GM12891 (cell line): Measurements from ENCODE around the gene UPB1.
"Not testable (repeated sequence)": the region's sequence is repeated elsewhere in the genome, so short reads cannot be mapped to it uniquely, and the experiment has no call there.

Experiments used
- DNase-seq: peaks from one replicate; pipeline ENCODE4 v3.0.0; 2011; ENCODE audit warnings: low spot score; ENCODE audit not compliant: insufficient read length
- FAIRE-seq: peaks from 2 replicates; lab custom pipeline; 2011; peaks lifted over from hg19 to GRCh38; lab: Jason Lieb, UNC
- PAX5 ChIP-seq: IDR thresholded peaks from 2 replicates; pipeline ENCODE4 v1.6.1; 2011; ENCODE audit warnings: low read length, moderate library complexity, mild to moderate bottlenecking; ENCODE audit not compliant: insufficient read depth, severe bottlenecking
- POLR2A ChIP-seq: IDR thresholded peaks from 2 replicates; pipeline ENCODE4 v1.6.1; 2011; ENCODE audit warnings: low read depth, low read length, control low read depth
- POLR2AphosphoS5 ChIP-seq: IDR thresholded peaks from 2 replicates; pipeline ENCODE4 v1.6.1; 2011; ENCODE audit warnings: low read depth, low read length, control low read depth
- POU2F2 ChIP-seq: IDR thresholded peaks from 2 replicates; pipeline ENCODE4 v1.6.1; 2011; ENCODE audit warnings: low read depth, mild to moderate bottlenecking, control low read depth, low read length, moderate library complexity
- SPI1 ChIP-seq: IDR thresholded peaks from 2 replicates; pipeline ENCODE4 v1.6.1; 2011; ENCODE audit warnings: low read depth, low read length, control low read depth
- TAF1 ChIP-seq: IDR thresholded peaks from 2 replicates; pipeline ENCODE4 v1.6.1; 2011; ENCODE audit warnings: low read depth, low read length, control low read depth

The UPB1 gene

DNA sequence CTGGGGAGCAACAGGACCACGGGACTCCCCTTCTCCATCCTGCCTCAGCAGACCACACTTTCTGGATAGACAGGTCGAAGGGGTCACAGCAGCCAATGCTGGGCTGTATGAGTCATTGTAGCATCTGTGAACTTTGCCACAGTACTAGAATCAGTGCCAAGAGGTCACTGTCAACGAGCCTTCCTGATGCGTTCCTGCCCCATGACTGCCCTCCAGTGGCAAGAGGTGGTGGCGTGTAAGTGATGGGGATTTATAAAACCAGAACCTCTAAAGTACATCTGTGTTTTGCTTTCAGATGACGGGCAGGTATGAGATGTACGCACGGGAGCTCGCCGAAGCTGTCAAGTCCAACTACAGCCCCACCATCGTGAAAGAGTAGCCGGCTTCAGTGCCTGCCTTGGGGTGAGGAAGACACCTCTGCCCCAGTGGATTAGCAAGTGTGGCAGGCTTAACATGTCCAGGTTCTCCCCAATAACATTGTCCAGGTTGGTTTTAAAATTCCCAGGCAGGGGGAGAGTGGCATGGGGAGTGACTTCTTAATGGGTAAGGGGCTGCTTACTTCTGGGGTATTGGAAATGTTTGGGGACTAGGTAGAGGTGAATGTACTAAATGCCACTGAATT, 30.4 kb downstream of the UPB1 start:
- peak; percentile 96 for FAIRE-seq
- no peak for TF ChIP-seq POU2F2
- no peak for TF ChIP-seq POLR2AphosphoS5
- no peak for TF ChIP-seq SPI1
- TF ChIP-seq PAX5, result no peak
- no peak for TF ChIP-seq TAF1
- no peak for TF ChIP-seq POLR2A
- DNase-seq, result peak; percentile 63

DNA sequence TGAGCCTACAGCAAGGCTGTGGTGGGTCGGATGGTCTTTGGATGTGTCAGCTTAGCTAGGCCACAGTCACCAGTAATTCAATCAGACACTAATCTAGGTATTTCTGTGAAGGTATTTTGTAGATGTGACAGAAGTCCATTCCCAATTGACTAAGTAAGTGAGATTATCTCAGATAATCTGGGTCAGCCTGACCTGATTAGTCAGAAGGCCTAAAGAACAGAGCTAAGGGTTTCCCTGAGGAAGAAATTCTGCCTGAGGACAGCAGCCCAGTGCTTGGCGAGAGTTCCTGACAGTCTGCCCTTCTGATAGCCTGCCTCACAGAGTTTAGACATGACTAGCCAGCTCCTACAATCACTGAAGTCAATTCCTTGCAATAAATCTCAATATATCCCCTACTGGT, 31.1 kb downstream of the UPB1 start:
- TF ChIP-seq SPI1, result no peak
- no peak for TF ChIP-seq POLR2AphosphoS5
- TF ChIP-seq POLR2A, result no peak
- TF ChIP-seq POU2F2, result no peak
- no peak for TF ChIP-seq PAX5
- TF ChIP-seq TAF1, result no peak
- DNase-seq, result no peak
- FAIRE-seq, result no peak

DNA sequence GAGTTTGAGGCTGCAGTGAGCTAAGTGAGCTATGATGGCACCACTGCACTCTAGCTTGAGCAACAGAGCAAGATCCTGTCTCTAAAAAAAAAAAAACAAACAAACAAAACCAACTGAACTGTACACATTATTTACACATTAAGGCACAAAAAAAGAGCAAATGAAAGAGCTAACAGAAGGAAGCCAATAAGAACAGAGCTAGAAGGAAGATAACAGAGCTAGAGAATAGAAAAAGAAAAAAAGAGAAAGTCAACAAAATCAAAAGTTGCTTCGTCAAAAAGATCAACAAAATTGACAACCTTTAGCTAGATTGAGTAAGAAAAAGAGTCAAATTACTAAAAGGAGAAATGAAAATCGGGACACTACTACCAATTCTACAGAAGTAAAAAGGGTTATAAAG, 34.8 kb downstream of the UPB1 start:
- no peak for DNase-seq

DNA sequence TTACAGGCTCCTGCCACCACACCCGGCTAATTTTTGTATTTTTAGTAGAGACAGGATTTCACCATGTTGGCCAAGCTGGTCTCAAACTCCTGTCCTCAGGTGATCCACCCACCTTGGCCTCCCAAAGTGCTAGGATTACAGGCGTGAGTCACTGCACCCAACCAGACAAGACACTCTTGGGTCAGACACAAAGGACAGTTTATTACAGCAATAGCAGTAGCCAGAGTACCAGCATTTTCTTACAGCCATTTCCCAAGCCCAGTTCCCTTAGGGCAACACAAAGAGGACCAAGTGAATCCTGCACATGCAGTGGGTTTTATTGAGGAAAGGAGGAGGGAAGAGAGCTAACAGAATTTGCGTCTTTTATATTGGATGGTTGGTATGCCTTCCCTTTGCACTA, 35.8 kb downstream of the UPB1 start:
- not testable (repeated sequence) for DNase-seq

More for the DNA sequence above, 34.8 kb downstream of the UPB1 start:
- FAIRE-seq, result no peak
- TF ChIP-seq PAX5 (no peak), POU2F2 (no peak), TAF1 (no peak)

DNA sequence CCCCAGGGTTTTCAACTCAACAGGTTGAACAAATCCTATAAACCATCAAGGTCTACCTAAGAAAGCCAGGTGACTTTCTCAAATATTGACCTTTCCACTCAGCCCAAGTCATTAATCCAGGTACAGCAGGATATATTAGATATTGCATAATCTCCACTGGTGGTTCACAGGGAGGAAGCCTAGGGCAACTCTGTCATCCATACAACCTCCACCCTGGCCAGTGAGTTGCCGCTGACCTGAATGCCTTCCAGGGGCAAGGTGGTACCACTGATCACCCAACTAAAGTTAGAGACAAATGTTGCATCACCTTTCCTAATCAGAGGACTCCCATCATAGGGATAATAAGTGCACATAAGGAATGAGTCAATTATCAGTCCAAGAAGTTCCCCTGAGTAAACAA, 36.9 kb downstream of the UPB1 start:
- TF ChIP-seq SPI1 (no peak), POLR2AphosphoS5 (no peak), PAX5 (no peak), TAF1 (no peak), POLR2A (no peak), POU2F2 (no peak)
- FAIRE-seq (no peak), DNase-seq (no peak)

More for the DNA sequence above, 35.8 kb downstream of the UPB1 start:
- not testable (repeated sequence) for FAIRE-seq

DNA sequence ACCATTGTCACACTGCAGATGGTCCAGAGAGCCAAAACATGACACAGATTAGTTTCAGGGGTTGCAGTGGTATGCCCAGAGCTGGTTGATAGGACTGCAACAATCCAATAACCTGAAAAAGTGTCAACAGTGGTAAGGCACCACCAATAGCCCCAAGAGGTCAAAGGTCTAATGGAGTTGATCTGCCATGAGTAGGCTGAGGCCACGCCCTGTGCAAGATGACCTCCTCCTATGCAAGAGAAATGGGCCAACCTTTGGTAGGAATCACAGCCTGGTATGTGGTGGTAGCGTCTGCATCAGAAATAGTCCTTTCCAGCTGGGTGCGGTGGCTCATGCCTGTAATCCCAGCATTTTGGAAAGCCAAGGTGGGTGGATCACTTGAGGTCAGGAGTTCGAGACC, 40.2 kb downstream of the UPB1 start:
- TF ChIP-seq POLR2A, result no peak
- no peak for TF ChIP-seq SPI1
- no peak for TF ChIP-seq TAF1
- no peak for TF ChIP-seq POLR2AphosphoS5
- no peak for TF ChIP-seq POU2F2
- TF ChIP-seq PAX5, result no peak
- DNase-seq (no peak), FAIRE-seq (no peak)

DNA sequence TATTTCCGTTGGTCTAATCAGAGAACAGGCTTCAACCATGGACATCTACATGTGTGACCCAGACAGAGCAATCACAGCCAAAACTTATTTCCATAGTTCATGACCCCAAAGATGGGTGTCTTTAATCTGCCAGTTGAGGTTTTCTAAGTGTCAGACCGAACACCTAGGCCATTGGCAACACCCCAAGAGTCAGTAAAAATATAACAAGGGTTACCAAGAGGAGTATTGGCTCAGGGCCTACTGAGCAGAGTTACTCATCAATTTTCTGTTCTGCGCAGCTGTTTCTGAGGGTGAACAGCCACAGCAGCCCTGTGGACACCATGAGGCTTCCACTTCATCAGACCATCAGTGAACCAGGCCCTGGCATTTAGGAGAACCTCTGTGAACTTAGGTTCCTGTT, 41.0 kb downstream of the UPB1 start:
- TF ChIP-seq POU2F2 (no peak), POLR2A (no peak), SPI1 (no peak), TAF1 (no peak), PAX5 (no peak), POLR2AphosphoS5 (no peak)
- DNase-seq, result no peak
- FAIRE-seq, result no peak

DNA sequence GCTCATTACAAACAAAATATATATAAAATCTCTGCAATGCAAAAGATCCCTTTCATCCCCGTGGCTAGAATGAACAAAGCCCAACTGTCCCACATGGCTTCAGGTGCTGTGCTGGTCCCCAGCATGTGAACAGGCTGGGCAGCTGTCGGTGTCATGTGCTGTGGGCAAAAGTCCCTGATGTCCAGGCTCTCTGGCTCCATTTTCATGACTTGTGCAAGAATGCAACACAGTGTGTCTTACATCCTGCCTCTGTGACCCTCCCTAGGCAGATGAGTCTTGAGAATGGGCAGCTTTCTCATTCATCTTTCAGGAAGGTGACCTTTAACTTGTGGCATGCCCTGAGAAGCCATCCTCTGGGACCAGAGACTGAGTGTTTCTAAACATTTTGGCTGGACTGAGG, 45.3 kb downstream of the UPB1 start:
- DNase-seq, result no peak
- FAIRE-seq, result no peak
- TF ChIP-seq POLR2A, result 0 out of 2 replicates have a peak, but pooled peaks have one; percentile 28
- TF ChIP-seq SPI1, result no peak

DNA sequence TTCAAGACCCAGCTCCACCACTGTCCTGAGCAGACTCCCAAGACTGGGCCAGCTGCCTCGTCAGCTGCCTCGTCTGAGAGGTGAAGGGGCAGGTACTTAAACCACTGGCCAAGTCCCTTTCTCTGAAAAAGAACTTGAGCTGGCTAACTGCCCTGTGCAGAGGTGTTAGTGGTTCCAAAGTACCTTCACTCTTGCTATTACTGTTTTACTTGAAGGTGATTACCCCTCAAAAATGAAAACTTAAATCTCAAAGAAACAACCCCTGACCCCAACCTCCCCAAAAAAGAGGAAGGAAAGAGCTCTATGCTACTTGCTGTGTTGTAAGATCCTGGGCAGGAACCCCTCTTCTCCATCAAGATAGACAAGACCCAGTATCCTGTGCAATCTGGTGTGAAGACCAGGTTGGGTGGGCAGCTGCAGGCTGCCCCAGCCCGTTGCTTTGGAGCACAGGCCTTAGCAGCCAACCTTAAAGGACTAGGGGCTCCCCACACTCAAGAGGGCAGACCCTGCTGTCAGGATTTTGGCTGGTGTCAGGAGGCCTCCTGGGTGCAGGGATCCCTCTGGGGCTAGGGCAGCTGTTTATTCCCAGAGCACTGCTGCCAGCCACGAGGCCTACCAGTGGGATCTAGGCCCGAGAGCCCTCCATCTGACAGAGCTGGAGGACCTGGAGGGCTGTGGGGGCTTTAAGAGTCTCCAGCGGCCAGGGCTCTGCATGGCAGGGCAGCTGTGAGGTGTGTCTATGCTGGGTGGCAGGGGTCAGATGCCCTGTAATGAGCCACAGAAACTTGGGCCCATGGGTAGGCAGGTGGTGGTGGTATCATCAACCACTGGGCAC, 46.8 kb downstream of the UPB1 start:
- no peak for FAIRE-seq
- DNase-seq, result no peak
- TF ChIP-seq POLR2AphosphoS5, result no peak

DNA sequence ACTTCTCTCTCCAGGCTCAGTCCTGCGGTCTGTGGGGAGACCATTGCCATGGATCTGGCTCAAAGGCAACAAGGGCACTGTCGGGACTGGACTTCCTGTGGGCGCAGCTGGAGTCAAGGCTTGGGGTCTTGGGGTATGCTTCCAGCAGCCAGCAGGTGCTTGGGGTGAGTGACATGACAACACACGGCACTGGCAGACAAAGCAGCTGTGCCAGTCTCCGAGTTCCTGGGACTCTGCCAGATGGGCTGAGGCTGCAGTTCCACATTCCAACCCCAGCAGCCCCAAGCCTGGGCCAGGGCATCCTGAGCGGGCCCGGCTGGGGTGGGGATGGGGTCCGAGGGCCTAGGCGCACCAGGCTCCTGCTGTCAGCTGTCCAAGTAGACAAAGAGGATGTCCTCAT, 47.5 kb downstream of the UPB1 start:
- no peak for TF ChIP-seq POLR2AphosphoS5
- TF ChIP-seq POU2F2, result no peak
- DNase-seq (no peak), FAIRE-seq (no peak)
